HepG2 (cell line): ENCODE measurements around the gene FBXW4. TPM values are rescaled to one million over a fixed set of nuclear protein-coding genes. Genes with fewer than 3 reads are reported as not detected.

Experiments used
- AKAP8 ChIP-seq: sonication (generic); formaldehyde crosslinking; IDR thresholded peaks from 2 replicates; pipeline ENCODE4 v1.5.1; 2020; ENCODE audit warnings: mild to moderate bottlenecking, missing genetic modification reagents
- CHD2 ChIP-seq: IDR thresholded peaks from 2 replicates; pipeline ENCODE4 v1.6.1; 2011; ENCODE audit warnings: low read depth, low read length, improper control_type of control experiment
- ETV6 ChIP-seq: sonication (generic); formaldehyde crosslinking; conservative IDR thresholded peaks from 2 replicates; pipeline ENCODE4 v1.4.0; 2020; ENCODE audit warnings: missing genetic modification reagents
- IRX3 ChIP-seq: sonication (generic); formaldehyde crosslinking; IDR thresholded peaks from 2 replicates; pipeline ENCODE4 v1.8.1; 2023; ENCODE audit warnings: mild to moderate bottlenecking, low read depth, missing genetic modification reagents, borderline replicate concordance
- MAFG ChIP-seq: sonication (generic); formaldehyde crosslinking; IDR thresholded peaks from 2 replicates; pipeline ENCODE4 v1.5.1; 2020; ENCODE audit warnings: mild to moderate bottlenecking, missing genetic modification reagents
- NCOA5 ChIP-seq: sonication (generic); formaldehyde crosslinking; IDR thresholded peaks from 2 replicates; pipeline ENCODE4 v1.4.0; 2020; ENCODE audit warnings: missing genetic modification reagents
- NONO ChIP-seq, 2 experiments: fragments of 450-650 bp in 1 of 2; sonication (generic) in 1 of 2; formaldehyde crosslinking in 1 of 2; IDR thresholded peaks in 1 of 2; conservative IDR thresholded peaks in 1 of 2; 2 replicates each; pipeline versions ENCODE4 v1.6.1 to v1.8.0; 2017 to 2022; ENCODE audit warnings: mild to moderate bottlenecking in 1 of 2, missing genetic modification reagents in 1 of 2, moderate library complexity in 1 of 2
- SMARCC2 ChIP-seq: fragments of 450-650 bp; IDR thresholded peaks from 2 replicates; pipeline ENCODE4 v1.6.1; 2017; ENCODE audit warnings: antibody characterized with exemption, mild to moderate bottlenecking
- ZC3H13 ChIP-seq: sonication (generic); formaldehyde crosslinking; IDR thresholded peaks from 2 replicates; pipeline ENCODE4 v1.8.1; 2023; ENCODE audit warnings: mild to moderate bottlenecking, missing genetic modification reagents, moderate library complexity
- ZNF224 ChIP-seq: sonication (generic); formaldehyde crosslinking; IDR thresholded peaks from 2 replicates; pipeline ENCODE4 v1.5.0; 2020; ENCODE audit warnings: mild to moderate bottlenecking, missing genetic modification reagents
- ZNF260 ChIP-seq: sonication (generic); formaldehyde crosslinking; IDR thresholded peaks from 2 replicates; pipeline ENCODE4 v1.4.0; 2020; ENCODE audit warnings: missing genetic modification reagents, low read depth, mild to moderate bottlenecking, borderline replicate concordance
- ZNF263 ChIP-seq: sonication (generic); formaldehyde crosslinking; IDR thresholded peaks from 2 replicates; pipeline ENCODE4 v1.4.0; 2020; ENCODE audit warnings: missing genetic modification reagents
- ZNF468 ChIP-seq: sonication (generic); formaldehyde crosslinking; IDR thresholded peaks from 2 replicates; pipeline ENCODE4 v1.8.0; 2022; ENCODE audit warnings: mild to moderate bottlenecking, moderate library complexity, missing genetic modification reagents
- ZNF510 ChIP-seq: sonication (generic); formaldehyde crosslinking; IDR thresholded peaks from 2 replicates; pipeline ENCODE4 v1.4.0; 2020; ENCODE audit warnings: low read depth, mild to moderate bottlenecking, missing genetic modification reagents
- ZSCAN12 ChIP-seq: sonication (generic); formaldehyde crosslinking; IDR thresholded peaks from 2 replicates; pipeline ENCODE4 v1.9.0; 2021; ENCODE audit warnings: mild to moderate bottlenecking, missing genetic modification reagents
- polyA plus RNA-seq, 8 experiments: library from polyadenylated mRNA; depleted of rRNA in 3 of 8; stranded (reverse) in 7 of 8; unstranded in 1 of 8; fragments of >200 nt; fragmentation: Illumina TruSeq in 4 of 8; extraction: Trizol in 4 of 8; gene quantifications; 2 replicates each; pipeline versions ENCODE4 v1.2.1 to v1.2.3, GENCODE V29; 2011 to 2016; ENCODE audit warnings: low read depth in 4 of 8, missing spikeins in 1 of 8, mixed read lengths in 1 of 8; ENCODE audit not compliant: insufficient read depth in 1 of 8
- total RNA-seq, 5 experiments: library from RNA; depleted of rRNA; stranded (reverse); fragments of >200 nt; fragmentation: Illumina TruSeq; extraction: Trizol; gene quantifications; 2 replicates each; pipeline ENCODE4 v1.2.3, GENCODE V29; 2016; ENCODE audit warnings: low read depth in 1 of 5
- TF ChIP-seq, protein P1 (sequence below): sonication (generic); formaldehyde crosslinking; IDR thresholded peaks from 2 replicates; pipeline ENCODE4 v1.4.0; 2020; ENCODE audit warnings: missing genetic modification reagents
- TF ChIP-seq, protein P2 (sequence below): sonication (generic); formaldehyde crosslinking; IDR thresholded peaks from 2 replicates; pipeline ENCODE4 v1.4.0; 2020; ENCODE audit warnings: missing genetic modification reagents, borderline replicate concordance
- TF ChIP-seq, protein P3 (sequence below): sonication (generic); formaldehyde crosslinking; IDR thresholded peaks from 2 replicates; pipeline ENCODE4 v1.4.0; 2020; ENCODE audit warnings: missing genetic modification reagents

Gene FBXW4
- total and polyA plus RNA-seq, 2 of the 13 experiments (the other 11 are each of a cell fraction or from before 2014, with no cell fraction given): 23.5 to 33.7 TPM

DNA sequence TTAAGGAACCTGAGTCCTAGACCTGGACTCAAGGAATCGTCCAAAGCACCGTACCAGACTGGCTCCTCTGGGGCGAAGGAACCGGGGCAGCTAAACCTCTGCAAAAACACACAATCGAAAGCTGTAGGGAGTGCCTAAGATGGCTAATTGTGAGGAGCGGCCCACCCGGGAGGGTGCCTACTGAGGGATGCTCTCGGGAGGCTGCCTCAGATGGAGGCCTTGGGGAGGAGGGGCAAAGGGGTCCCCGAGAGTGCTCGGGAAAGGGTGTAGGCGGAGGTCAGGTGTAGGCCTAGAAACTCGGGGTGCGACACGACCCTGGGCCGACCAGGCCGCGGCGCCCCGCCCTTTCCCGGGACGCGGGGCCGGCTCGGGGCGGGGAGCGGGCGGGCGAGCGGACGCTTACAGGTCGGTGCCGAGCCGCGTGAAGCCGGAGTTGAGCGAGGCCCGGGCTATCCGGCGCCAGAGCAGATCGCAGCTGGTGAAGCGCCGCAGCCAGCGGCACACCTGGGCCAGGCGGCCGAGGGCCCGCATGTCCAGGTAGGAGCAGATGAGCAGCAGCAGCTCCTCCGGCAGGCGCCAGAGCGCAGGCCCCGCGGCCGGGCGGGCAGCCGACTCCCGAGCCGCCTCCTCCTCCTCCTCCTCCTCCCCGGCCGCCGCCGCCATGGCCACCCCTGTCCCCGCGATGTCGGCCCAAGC lies 844 bp downstream of the FBXW4 start (continued):
- TF ChIP-seq NONO (IDR thresholded peaks at IDR 0.05): no peak
- TF ChIP-seq NONO (CRISPR knock-in tag; conservative IDR thresholded peaks at IDR 0.05): 0 out of 2 replicates have a peak, but pooled peaks have one; percentile 49
- TF ChIP-seq MAFG (CRISPR knock-in tag): peak; percentile 28; the same call in 1 of the 2 replicates
- TF ChIP-seq, protein P1, sequence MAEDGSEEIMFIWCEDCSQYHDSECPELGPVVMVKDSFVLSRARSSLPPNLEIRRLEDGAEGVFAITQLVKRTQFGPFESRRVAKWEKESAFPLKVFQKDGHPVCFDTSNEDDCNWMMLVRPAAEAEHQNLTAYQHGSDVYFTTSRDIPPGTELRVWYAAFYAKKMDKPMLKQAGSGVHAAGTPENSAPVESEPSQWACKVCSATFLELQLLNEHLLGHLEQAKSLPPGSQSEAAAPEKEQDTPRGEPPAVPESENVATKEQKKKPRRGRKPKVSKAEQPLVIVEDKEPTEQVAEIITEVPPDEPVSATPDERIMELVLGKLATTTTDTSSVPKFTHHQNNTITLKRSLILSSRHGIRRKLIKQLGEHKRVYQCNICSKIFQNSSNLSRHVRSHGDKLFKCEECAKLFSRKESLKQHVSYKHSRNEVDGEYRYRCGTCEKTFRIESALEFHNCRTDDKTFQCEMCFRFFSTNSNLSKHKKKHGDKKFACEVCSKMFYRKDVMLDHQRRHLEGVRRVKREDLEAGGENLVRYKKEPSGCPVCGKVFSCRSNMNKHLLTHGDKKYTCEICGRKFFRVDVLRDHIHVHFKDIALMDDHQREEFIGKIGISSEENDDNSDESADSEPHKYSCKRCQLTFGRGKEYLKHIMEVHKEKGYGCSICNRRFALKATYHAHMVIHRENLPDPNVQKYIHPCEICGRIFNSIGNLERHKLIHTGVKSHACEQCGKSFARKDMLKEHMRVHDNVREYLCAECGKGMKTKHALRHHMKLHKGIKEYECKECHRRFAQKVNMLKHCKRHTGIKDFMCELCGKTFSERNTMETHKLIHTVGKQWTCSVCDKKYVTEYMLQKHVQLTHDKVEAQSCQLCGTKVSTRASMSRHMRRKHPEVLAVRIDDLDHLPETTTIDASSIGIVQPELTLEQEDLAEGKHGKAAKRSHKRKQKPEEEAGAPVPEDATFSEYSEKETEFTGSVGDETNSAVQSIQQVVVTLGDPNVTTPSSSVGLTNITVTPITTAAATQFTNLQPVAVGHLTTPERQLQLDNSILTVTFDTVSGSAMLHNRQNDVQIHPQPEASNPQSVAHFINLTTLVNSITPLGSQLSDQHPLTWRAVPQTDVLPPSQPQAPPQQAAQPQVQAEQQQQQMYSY (CRISPR knock-in tag): peak; percentile 56; the same call in 1 of the 2 replicates
- no peak for TF ChIP-seq SMARCC2
- TF ChIP-seq, protein P2, sequence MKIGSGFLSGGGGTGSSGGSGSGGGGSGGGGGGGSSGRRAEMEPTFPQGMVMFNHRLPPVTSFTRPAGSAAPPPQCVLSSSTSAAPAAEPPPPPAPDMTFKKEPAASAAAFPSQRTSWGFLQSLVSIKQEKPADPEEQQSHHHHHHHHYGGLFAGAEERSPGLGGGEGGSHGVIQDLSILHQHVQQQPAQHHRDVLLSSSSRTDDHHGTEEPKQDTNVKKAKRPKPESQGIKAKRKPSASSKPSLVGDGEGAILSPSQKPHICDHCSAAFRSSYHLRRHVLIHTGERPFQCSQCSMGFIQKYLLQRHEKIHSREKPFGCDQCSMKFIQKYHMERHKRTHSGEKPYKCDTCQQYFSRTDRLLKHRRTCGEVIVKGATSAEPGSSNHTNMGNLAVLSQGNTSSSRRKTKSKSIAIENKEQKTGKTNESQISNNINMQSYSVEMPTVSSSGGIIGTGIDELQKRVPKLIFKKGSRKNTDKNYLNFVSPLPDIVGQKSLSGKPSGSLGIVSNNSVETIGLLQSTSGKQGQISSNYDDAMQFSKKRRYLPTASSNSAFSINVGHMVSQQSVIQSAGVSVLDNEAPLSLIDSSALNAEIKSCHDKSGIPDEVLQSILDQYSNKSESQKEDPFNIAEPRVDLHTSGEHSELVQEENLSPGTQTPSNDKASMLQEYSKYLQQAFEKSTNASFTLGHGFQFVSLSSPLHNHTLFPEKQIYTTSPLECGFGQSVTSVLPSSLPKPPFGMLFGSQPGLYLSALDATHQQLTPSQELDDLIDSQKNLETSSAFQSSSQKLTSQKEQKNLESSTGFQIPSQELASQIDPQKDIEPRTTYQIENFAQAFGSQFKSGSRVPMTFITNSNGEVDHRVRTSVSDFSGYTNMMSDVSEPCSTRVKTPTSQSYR (CRISPR knock-in tag): peak; percentile 39; the same call in 1 of the 2 replicates
- TF ChIP-seq ZNF260 (CRISPR knock-in tag): no peak
- TF ChIP-seq, protein P3, sequence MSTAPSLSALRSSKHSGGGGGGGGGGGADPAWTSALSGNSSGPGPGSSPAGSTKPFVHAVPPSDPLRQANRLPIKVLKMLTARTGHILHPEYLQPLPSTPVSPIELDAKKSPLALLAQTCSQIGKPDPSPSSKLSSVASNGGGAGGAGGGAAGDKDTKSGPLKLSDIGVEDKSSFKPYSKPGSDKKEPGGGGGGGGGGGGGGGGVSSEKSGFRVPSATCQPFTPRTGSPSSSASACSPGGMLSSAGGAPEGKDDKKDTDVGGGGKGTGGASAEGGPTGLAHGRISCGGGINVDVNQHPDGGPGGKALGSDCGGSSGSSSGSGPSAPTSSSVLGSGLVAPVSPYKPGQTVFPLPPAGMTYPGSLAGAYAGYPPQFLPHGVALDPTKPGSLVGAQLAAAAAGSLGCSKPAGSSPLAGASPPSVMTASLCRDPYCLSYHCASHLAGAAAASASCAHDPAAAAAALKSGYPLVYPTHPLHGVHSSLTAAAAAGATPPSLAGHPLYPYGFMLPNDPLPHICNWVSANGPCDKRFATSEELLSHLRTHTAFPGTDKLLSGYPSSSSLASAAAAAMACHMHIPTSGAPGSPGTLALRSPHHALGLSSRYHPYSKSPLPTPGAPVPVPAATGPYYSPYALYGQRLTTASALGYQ (CRISPR knock-in tag): peak; percentile 71; the same call in 1 of the 2 replicates
- no peak for TF ChIP-seq CHD2
- no peak for TF ChIP-seq ZNF510 (CRISPR knock-in tag)
- TF ChIP-seq IRX3 (CRISPR knock-in tag): peak; percentile 36; the same call in 1 of the 2 replicates
- 0 out of 2 replicates have a peak, but pooled peaks have one; percentile 40 for TF ChIP-seq ZC3H13
- TF ChIP-seq AKAP8 (CRISPR knock-in tag): peak; percentile 17; the same call in 1 of the 2 replicates
- TF ChIP-seq ZSCAN12 (CRISPR knock-in tag): peak; percentile 58; the same call in 1 of the 2 replicates
- TF ChIP-seq ZNF468 (CRISPR knock-in tag): no peak; the same call in 1 of the 2 replicates
- TF ChIP-seq ZNF263: peak; percentile 75
- TF ChIP-seq ZNF224 (CRISPR knock-in tag): peak; percentile 76; the same call in 1 of the 2 replicates
- no peak for TF ChIP-seq NCOA5
- TF ChIP-seq ETV6 (CRISPR knock-in tag): 0 out of 2 replicates have a peak, but pooled peaks have one; percentile 54
